ENCODE measurements around the gene DDT.
A peak's percentile ranks its signal among the peaks of the same experiment; 100 is the strongest.
"Not testable (repeated sequence)": the region's sequence is repeated elsewhere in the genome, so short reads cannot be mapped to it uniquely, and the experiment has no call there.

Gene DDT

GRCh38 chr22:24006914-24007214, 32.6 kb upstream of the DDT start:
- no peak for FAIRE-seq
- TF ChIP-seq PAX5 (IDR thresholded peaks at IDR 0.05; ENCODE audit: insufficient read depth, low read length, severe bottlenecking) (no peak), SPI1 (IDR thresholded peaks at IDR 0.05; ENCODE audit: low read depth, low read length) (no peak), POLR2AphosphoS5 (IDR thresholded peaks at IDR 0.05; ENCODE audit: low read depth, low read length) (no peak), TAF1 (IDR thresholded peaks at IDR 0.05; ENCODE audit: low read depth, low read length) (no peak), POU2F2 (IDR thresholded peaks at IDR 0.05; ENCODE audit: low read depth, low read length) (no peak), POLR2A (IDR thresholded peaks at IDR 0.05; ENCODE audit: low read depth, low read length) (no peak)

GRCh38 chr22:24006207-24006913, 32.1 kb upstream of the DDT start:
- DNase-seq (ENCODE audit: insufficient read length, low spot score) (no peak), FAIRE-seq (no peak)
- TF ChIP-seq SPI1 (IDR thresholded peaks at IDR 0.05; ENCODE audit: low read depth, low read length) = no peak

More at GRCh38 chr22:24006914-24007214, 32.6 kb upstream of the DDT start:
- no peak for DNase-seq (ENCODE audit: insufficient read length, low spot score)

GRCh38 chr22:24005201-24005600, 31.0 kb upstream of the DDT start, which contains the start of gene GSTT4:
GSTT4 (minus strand) TSS chr22:24005453; CDS start chr22:24005356, 97 bp downstream.
- TF ChIP-seq TAF1 (IDR thresholded peaks at IDR 0.05; ENCODE audit: low read depth, low read length) (no peak), POLR2A (IDR thresholded peaks at IDR 0.05; ENCODE audit: low read depth, low read length) (no peak), POLR2AphosphoS5 (IDR thresholded peaks at IDR 0.05; ENCODE audit: low read depth, low read length) (no peak), PAX5 (IDR thresholded peaks at IDR 0.05; ENCODE audit: insufficient read depth, low read length, severe bottlenecking) (no peak), POU2F2 (IDR thresholded peaks at IDR 0.05; ENCODE audit: low read depth, low read length) (no peak), SPI1 (IDR thresholded peaks at IDR 0.05; ENCODE audit: low read depth, low read length) (no peak)
- DNase-seq (ENCODE audit: insufficient read length, low spot score) (no peak), FAIRE-seq (no peak)

GRCh38 chr22:24003887-24004286, 29.6 kb upstream of the DDT start:
- FAIRE-seq = no peak
- TF ChIP-seq POLR2AphosphoS5 (IDR thresholded peaks at IDR 0.05; ENCODE audit: low read depth, low read length) (no peak), PAX5 (IDR thresholded peaks at IDR 0.05; ENCODE audit: insufficient read depth, low read length, severe bottlenecking) (no peak), SPI1 (IDR thresholded peaks at IDR 0.05; ENCODE audit: low read depth, low read length) (no peak), TAF1 (IDR thresholded peaks at IDR 0.05; ENCODE audit: low read depth, low read length) (no peak), POLR2A (IDR thresholded peaks at IDR 0.05; ENCODE audit: low read depth, low read length) (no peak), POU2F2 (IDR thresholded peaks at IDR 0.05; ENCODE audit: low read depth, low read length) (no peak)
- no peak for DNase-seq (ENCODE audit: insufficient read length, low spot score)

GRCh38 chr22:24002851-24003250, 28.6 kb upstream of the DDT start:
- no peak for TF ChIP-seq POU2F2 (IDR thresholded peaks at IDR 0.05; ENCODE audit: low read depth, low read length)
- no peak for TF ChIP-seq PAX5 (IDR thresholded peaks at IDR 0.05; ENCODE audit: insufficient read depth, low read length, severe bottlenecking)
- TF ChIP-seq POLR2A (IDR thresholded peaks at IDR 0.05; ENCODE audit: low read depth, low read length) = no peak
- TF ChIP-seq TAF1 (IDR thresholded peaks at IDR 0.05; ENCODE audit: low read depth, low read length) = no peak
- TF ChIP-seq POLR2AphosphoS5 (IDR thresholded peaks at IDR 0.05; ENCODE audit: low read depth, low read length) = no peak
- TF ChIP-seq SPI1 (IDR thresholded peaks at IDR 0.05; ENCODE audit: low read depth, low read length) = no peak
- FAIRE-seq (no peak), DNase-seq (ENCODE audit: insufficient read length, low spot score) (no peak)

GRCh38 chr22:24002272-24002671, 28.0 kb upstream of the DDT start:
- no peak for DNase-seq (ENCODE audit: insufficient read length, low spot score)
- FAIRE-seq = no peak
- TF ChIP-seq SPI1 (IDR thresholded peaks at IDR 0.05; ENCODE audit: low read depth, low read length) (no peak), TAF1 (IDR thresholded peaks at IDR 0.05; ENCODE audit: low read depth, low read length) (no peak), POU2F2 (IDR thresholded peaks at IDR 0.05; ENCODE audit: low read depth, low read length) (no peak), PAX5 (IDR thresholded peaks at IDR 0.05; ENCODE audit: insufficient read depth, low read length, severe bottlenecking) (no peak), POLR2AphosphoS5 (IDR thresholded peaks at IDR 0.05; ENCODE audit: low read depth, low read length) (no peak), POLR2A (IDR thresholded peaks at IDR 0.05; ENCODE audit: low read depth, low read length) (no peak)

- FAIRE-seq = no peak
- DNase-seq (ENCODE audit: insufficient read length, low spot score) = no peak
- TF ChIP-seq TAF1 (IDR thresholded peaks at IDR 0.05; ENCODE audit: low read depth, low read length) (no peak), POLR2AphosphoS5 (IDR thresholded peaks at IDR 0.05; ENCODE audit: low read depth, low read length) (no peak), SPI1 (IDR thresholded peaks at IDR 0.05; ENCODE audit: low read depth, low read length) (no peak), POU2F2 (IDR thresholded peaks at IDR 0.05; ENCODE audit: low read depth, low read length) (no peak), PAX5 (IDR thresholded peaks at IDR 0.05; ENCODE audit: insufficient read depth, low read length, severe bottlenecking) (no peak), POLR2A (IDR thresholded peaks at IDR 0.05; ENCODE audit: low read depth, low read length) (no peak)
These were observed 27.1 kb upstream of the DDT start for GRCh38 chr22:24001314-24001713.

- not testable (repeated sequence) for FAIRE-seq; DNase-seq (ENCODE audit: insufficient read length, low spot score)
These were observed 25.5 kb upstream of the DDT start for GRCh38 chr22:23999779-24000178.

GRCh38 chr22:23997092-23997491, 22.9 kb upstream of the DDT start:
- no peak for DNase-seq (ENCODE audit: insufficient read length, low spot score)
- no peak for TF ChIP-seq TAF1 (IDR thresholded peaks at IDR 0.05; ENCODE audit: low read depth, low read length)
- no peak for TF ChIP-seq POU2F2 (IDR thresholded peaks at IDR 0.05; ENCODE audit: low read depth, low read length)
- no peak for TF ChIP-seq POLR2A (IDR thresholded peaks at IDR 0.05; ENCODE audit: low read depth, low read length)
- no peak for TF ChIP-seq PAX5 (IDR thresholded peaks at IDR 0.05; ENCODE audit: insufficient read depth, low read length, severe bottlenecking)
- TF ChIP-seq POLR2AphosphoS5 (IDR thresholded peaks at IDR 0.05; ENCODE audit: low read depth, low read length) = no peak
- TF ChIP-seq SPI1 (IDR thresholded peaks at IDR 0.05; ENCODE audit: low read depth, low read length) = no peak
- FAIRE-seq = no peak

- not testable (repeated sequence) for DNase-seq (ENCODE audit: insufficient read length, low spot score)
- peak; percentile 26 for FAIRE-seq
These were observed 19.4 kb upstream of the DDT start for GRCh38 chr22:23993581-23994177.

- FAIRE-seq; DNase-seq (ENCODE audit: insufficient read length, low spot score): not testable (repeated sequence)
These were observed 18.8 kb upstream of the DDT start for GRCh38 chr22:23993080-23993479.

- DNase-seq (ENCODE audit: insufficient read length, low spot score); FAIRE-seq: not testable (repeated sequence)
These were observed 15.5 kb upstream of the DDT start for GRCh38 chr22:23989583-23990244.

- FAIRE-seq = peak; percentile 55
These were observed 12.4 kb upstream of the DDT start for GRCh38 chr22:23986538-23987178.

GRCh38 chr22:23986089-23986488, 11.8 kb upstream of the DDT start:
- not testable (repeated sequence) for DNase-seq (ENCODE audit: insufficient read length, low spot score); FAIRE-seq

More at GRCh38 chr22:23986538-23987178, 12.4 kb upstream of the DDT start:
- DNase-seq (ENCODE audit: insufficient read length, low spot score) = not testable (repeated sequence)
